H1 (cell line): ENCODE results near the gene LTO1. TPM values are rescaled to one million over a fixed set of nuclear protein-coding genes. Genes with fewer than 3 reads are reported as not detected.
"Not testable (repeated sequence)": the region's sequence is repeated elsewhere in the genome, so short reads cannot be mapped to it uniquely, and the experiment has no call there.

Experiments used
- CTCF ChIA-PET: fragments of 300-600 bp; sonication (Branson Sonifier 250); formaldehyde crosslinking; loops from one replicate; lab custom pipeline; 2021; ENCODE audit not compliant: partially characterized antibody; lab: Charles Lee
- POLR2A ChIA-PET: fragments of 300-600 bp; sonication (Branson Sonifier 250); formaldehyde crosslinking; loops from one replicate; lab custom pipeline; 2021; ENCODE audit warnings: inconsistent platforms; ENCODE audit not compliant: partially characterized antibody; lab: Charles Lee
- DNase-seq, 2 experiments: peaks; one replicate each; pipeline versions ENCODE4 v3.0.0 to v3.0.0-alpha.2; 2010 to 2022; ENCODE audit warnings: low spot score in 2 of 2, low read depth in 1 of 2, mixed read lengths in 1 of 2
- FAIRE-seq: peaks from 2 replicates; lab custom pipeline; 2011; peaks lifted over from hg19 to GRCh38; lab: Jason Lieb, UNC
- H2AFZ ChIP-seq: 2 replicates; pipeline ENCODE4 v1.8.1; 2012; ENCODE audit warnings: low read length, inconsistent platforms
- H2AK5ac ChIP-seq: 2 replicates; pipeline ENCODE4 v1.6.1; 2013; ENCODE audit warnings: low read depth, low read length
- H2BK120ac ChIP-seq: replicated peaks from 2 replicates; pipeline ENCODE3; 2013; ENCODE audit warnings: low read depth, low read length, inconsistent platforms
- H2BK12ac ChIP-seq: 2 replicates; pipeline ENCODE4 v1.6.1; 2013; ENCODE audit warnings: low read depth, low read length
- H2BK15ac ChIP-seq: 2 replicates; pipeline ENCODE4 v1.6.1; 2013; ENCODE audit warnings: low read length
- H2BK20ac ChIP-seq: 2 replicates; pipeline ENCODE4 v1.6.1; 2013; ENCODE audit warnings: low read length
- H2BK5ac ChIP-seq: 2 replicates; pipeline ENCODE4 v1.6.1; 2013; ENCODE audit warnings: low read depth, low read length
- H3K14ac ChIP-seq: 2 replicates; pipeline ENCODE4 v1.6.1; 2013; ENCODE audit warnings: inconsistent platforms; ENCODE audit not compliant: insufficient read length
- H3K18ac ChIP-seq: 2 replicates; pipeline ENCODE4 v1.6.1; 2013; ENCODE audit warnings: low read length; ENCODE audit errors: extremely low read depth
- H3K23ac ChIP-seq: 2 replicates; pipeline ENCODE4 v1.6.1; 2013; ENCODE audit warnings: inconsistent platforms; ENCODE audit not compliant: insufficient read length
- H3K23me2 ChIP-seq: 2 replicates; pipeline ENCODE4 v1.6.1; 2013; ENCODE audit warnings: low read depth, low read length
- H3K27ac ChIP-seq: 2 replicates; pipeline ENCODE4 v1.6.1; 2011; ENCODE audit warnings: low read depth, low read length, inconsistent platforms
- H3K27me3 ChIP-seq, 4 experiments: replicated peaks in 1 of 4; 1 replicate in 1 of 4; 2 replicates in 3 of 4; pipeline versions ENCODE4 v1.6.1 to v1.8.1; 2011 to 2013; ENCODE audit warnings: low read length in 3 of 4, mild to moderate bottlenecking in 3 of 4, inconsistent platforms in 2 of 4, mixed read lengths in 2 of 4, moderate library complexity in 1 of 4; ENCODE audit not compliant: control insufficient read depth in 3 of 4, insufficient read depth in 3 of 4; ENCODE audit errors: extremely low read depth in 1 of 4
- H3K36me3 ChIP-seq, 4 experiments: 2 replicates each; pipeline versions ENCODE4 v1.6.1 to v1.8.1; 2011 to 2013; ENCODE audit warnings: mild to moderate bottlenecking in 4 of 4, low read length in 3 of 4, moderate library complexity in 2 of 4, control low read depth in 1 of 4, inconsistent platforms in 1 of 4; ENCODE audit not compliant: insufficient read depth in 4 of 4, control insufficient read depth in 2 of 4
- H3K4ac ChIP-seq: replicated peaks from 2 replicates; pipeline ENCODE3; 2013; ENCODE audit warnings: low read length, low read depth, mixed read lengths, inconsistent platforms; ENCODE audit not compliant: insufficient read length
- H3K4me1 ChIP-seq, 4 experiments: replicated peaks in 1 of 4; 1 replicate in 1 of 4; 2 replicates in 3 of 4; pipeline versions ENCODE4 v1.6.1 to v1.8.1; 2011 to 2013; ENCODE audit warnings: low read length in 3 of 4, inconsistent platforms in 2 of 4, mixed read lengths in 1 of 4; ENCODE audit not compliant: insufficient read depth in 4 of 4, control insufficient read depth in 3 of 4
- H3K4me2 ChIP-seq, 2 experiments: 2 replicates each; pipeline versions ENCODE4 v1.6.1 to v1.8.1; 2011 to 2013; ENCODE audit warnings: low read depth in 2 of 2, low read length in 2 of 2, control low read depth in 1 of 2, inconsistent platforms in 1 of 2, mild to moderate bottlenecking in 1 of 2; ENCODE audit not compliant: insufficient read depth in 1 of 2
- H3K4me3 ChIP-seq, 4 experiments: fragments of 200-600, 300-600 bp in 1 of 4; sonication (generic), shearing (Covaris generic), sonication (Bioruptor Twin) in 1 of 4; 2 replicates each; pipeline versions ENCODE4 v1.5.1 to v1.8.1; 2011 to 2016; ENCODE audit warnings: low read length in 4 of 4, low read depth in 3 of 4, control low read depth in 2 of 4, inconsistent platforms in 2 of 4, mild to moderate bottlenecking in 2 of 4, mixed read lengths in 1 of 4, moderate library complexity in 1 of 4; ENCODE audit not compliant: insufficient read depth in 2 of 4; ENCODE audit errors: extremely low read depth in 1 of 4
- H3K56ac ChIP-seq: replicated peaks from 2 replicates; pipeline ENCODE3; 2013; ENCODE audit warnings: low read depth, mild to moderate bottlenecking, mixed read lengths, low read length, inconsistent platforms; ENCODE audit not compliant: insufficient read length
- H3K79me1 ChIP-seq: 2 replicates; pipeline ENCODE4 v1.6.1; 2013; ENCODE audit warnings: low read depth, low read length, control low read depth
- H3K79me2 ChIP-seq, 2 experiments: 2 replicates each; pipeline versions ENCODE4 v1.6.1 to v1.8.1; 2012 to 2013; ENCODE audit warnings: low read length in 2 of 2, mild to moderate bottlenecking in 2 of 2, inconsistent platforms in 1 of 2; ENCODE audit not compliant: insufficient read depth in 2 of 2, control insufficient read depth in 1 of 2
- H3K9ac ChIP-seq, 4 experiments: replicated peaks in 1 of 4; 1 replicate in 1 of 4; 2 replicates in 3 of 4; pipeline versions ENCODE4 v1.6.1 to v1.8.1; 2011 to 2013; ENCODE audit warnings: low read depth in 3 of 4, low read length in 3 of 4, control low read depth in 2 of 4, mild to moderate bottlenecking in 2 of 4, moderate library complexity in 2 of 4, inconsistent platforms in 1 of 4; ENCODE audit errors: extremely low read depth in 1 of 4
- H3K9me3 ChIP-seq, 2 experiments: 2 replicates each; pipeline versions ENCODE4 v1.6.1 to v1.8.1; 2012 to 2013; ENCODE audit warnings: mild to moderate bottlenecking in 2 of 2, moderate library complexity in 2 of 2, control low read depth in 1 of 2, inconsistent platforms in 1 of 2, low read depth in 1 of 2, low read length in 1 of 2, mixed read lengths in 1 of 2; ENCODE audit not compliant: insufficient read depth in 2 of 2
- H4K20me1 ChIP-seq, 2 experiments: replicated peaks in 1 of 2; 2 replicates each; pipeline versions ENCODE3 to v1.8.1; 2011 to 2013; ENCODE audit warnings: inconsistent platforms in 2 of 2, low read length in 2 of 2, mild to moderate bottlenecking in 1 of 2; ENCODE audit not compliant: insufficient read depth in 2 of 2, control insufficient read depth in 1 of 2
- H4K5ac ChIP-seq: 2 replicates; pipeline ENCODE4 v1.6.1; 2013; ENCODE audit warnings: low read length, low read depth, mixed read lengths, inconsistent platforms; ENCODE audit not compliant: insufficient read length
- H4K8ac ChIP-seq: 2 replicates; pipeline ENCODE4 v1.8.0; 2013; ENCODE audit warnings: mild to moderate bottlenecking, moderate library complexity, low read length, inconsistent platforms; ENCODE audit not compliant: insufficient read depth; ENCODE audit errors: extremely low read depth
- H4K91ac ChIP-seq: replicated peaks from 2 replicates; pipeline ENCODE3; 2013; ENCODE audit warnings: low read length, mixed read lengths, inconsistent platforms; ENCODE audit not compliant: insufficient read length
- WGBS, 2 experiments: shearing (Covaris generic) in 1 of 2; methylation state at CpG; one replicate each; pipeline versions ENCODE4 v1.1.6 to v1.1.7; 2013 to 2015; ENCODE audit warnings: low lambda C conversion rate in 2 of 2, mixed read lengths in 2 of 2, inconsistent platforms in 1 of 2, low coverage in 1 of 2, missing lambda C conversion rate in 1 of 2; ENCODE audit not compliant: insufficient replicate concordance in 2 of 2, insufficient coverage in 1 of 2, insufficient read length in 1 of 2; ENCODE audit errors: extremely low coverage in 1 of 2, missing lambda C conversion rate in 1 of 2; 5-methylcytosine and 5-hydroxymethylcytosine counted together
- polyA plus RNA-seq, 7 experiments: library from polyadenylated mRNA; depleted of rRNA in 3 of 7; stranded (reverse) in 5 of 7; unstranded in 2 of 7; fragments of >200 nt in 5 of 7; fragments of 200-250 nt in 2 of 7; gene quantifications; 1 replicate in 5 of 7; 2 replicates in 1 of 7; 4 replicates in 1 of 7; pipeline versions ENCODE4 v1.2.1 to v1.2.3, GENCODE V29; 2011 to 2013; ENCODE audit warnings: missing spikeins in 2 of 7, mixed read lengths in 2 of 7
- total RNA-seq: library from RNA; stranded (reverse); fragmentation: NEBNext Ultra II Directional; extraction: Animal tissue kit (Norgen Biotek cat#: 25700); gene quantifications from 2 replicates; pipeline ENCODE4 v1.2.1, GENCODE V29; 2021

LTO1 gene
- total and polyA plus RNA-seq, 2 of the 8 experiments (the other 6 are each of a cell fraction or from before 2014, with no cell fraction given), result 15.4 to 21.3 TPM

DNA sequence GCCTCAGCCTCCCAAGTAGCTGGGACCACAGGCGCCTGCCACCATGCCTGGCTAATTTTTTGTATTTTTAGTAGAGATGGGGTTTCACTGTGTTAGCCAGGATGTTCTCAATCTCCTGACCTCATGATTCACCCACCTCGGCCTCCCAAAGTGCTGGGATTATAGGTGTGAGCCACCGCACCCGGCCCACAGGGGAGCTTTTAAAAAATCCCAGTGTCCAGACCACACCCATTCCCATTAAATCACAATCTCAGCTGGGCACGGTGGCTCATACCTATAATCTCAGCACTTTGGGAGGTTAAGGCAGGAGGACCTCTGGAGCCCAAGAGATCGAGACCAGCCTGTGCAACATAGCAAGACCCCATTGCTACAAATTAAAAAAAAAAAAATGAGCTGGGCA lies 20.8 kb upstream of the LTO1 start:
- CTCF ChIA-PET, result interaction anchor here (0.9 to 3.6 kb wide), 5 partner anchors 11 to 496 kb away, joined by 3 to 20 read pairs (median 5); no protein-coding TSS in a partner anchor
- H3K4ac ChIP-seq, H4K91ac ChIP-seq, H2BK20ac ChIP-seq, H2BK12ac ChIP-seq, FAIRE-seq, H4K5ac ChIP-seq, H2BK15ac ChIP-seq, H3K23me2 ChIP-seq, H2AK5ac ChIP-seq, H2BK5ac ChIP-seq, H2BK120ac ChIP-seq, H4K20me1 ChIP-seq, H3K56ac ChIP-seq, H3K27me3 ChIP-seq, H3K14ac ChIP-seq, H3K18ac ChIP-seq, H3K4me2 ChIP-seq, H3K23ac ChIP-seq, H3K9ac ChIP-seq, DNase-seq, H2AFZ ChIP-seq, H3K79me1 ChIP-seq, H3K4me3 ChIP-seq, H3K79me2 ChIP-seq, H3K9me3 ChIP-seq, H3K27ac ChIP-seq, H4K8ac ChIP-seq: not testable (repeated sequence)
- POLR2A ChIA-PET, result interaction anchor here (0.9 to 2.3 kb wide), 3 partner anchors 10 to 46 kb away, joined by 3 to 5 read pairs (median 4); no protein-coding TSS in a partner anchor
- Histone ChIP-seq H3K36me3 (peaks cover 0 to 10% (median 4%) of the 10 kb centered on the region in 4 experiments; a peak in 3 of 8 replicates), H3K4me1 (peaks cover 2 to 20% (median 5%) of the 10 kb centered on the region in 4 experiments; a peak in 5 of 7 replicates)
- WGBS, 2 experiments, result 88% methylated on average over 6 of the region's 6 CpGs; no CpG with 5 or more reads in 1 of the 2 experiments
